ENCODE data around the gene PCNX1. TPM values are rescaled to one million over a fixed set of nuclear protein-coding genes. Genes with fewer than 3 reads are reported as not detected.

Gene PCNX1
- total and polyA plus RNA-seq, 9 of the 15 experiments (the other 6 are each of a cell fraction or from before 2014, with no cell fraction given) = 0.30 to 4.5 (median 2.3) TPM

DNA sequence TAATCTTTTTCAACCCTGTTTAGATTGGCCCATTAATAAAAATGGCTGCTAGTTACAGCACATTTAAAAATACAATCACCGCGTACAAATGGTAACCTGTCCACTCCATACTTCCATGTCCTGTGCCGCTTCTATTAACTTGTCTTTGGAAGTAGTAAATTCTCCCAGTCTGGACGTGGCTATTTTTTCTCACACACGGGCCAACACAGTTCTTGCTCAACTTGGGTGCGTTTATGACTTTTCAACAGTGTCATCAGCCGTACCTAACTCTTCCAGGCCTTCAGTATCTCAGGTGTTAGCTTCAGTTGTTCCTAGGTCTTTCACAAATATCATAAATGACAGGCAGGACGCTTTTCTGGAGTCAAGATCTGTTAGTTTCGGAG, 475 bp upstream of the PCNX1 start:
- no peaks in the 10 kb centered on the region for H3K36me3 ChIP-seq (ENCODE audit: control insufficient read depth, insufficient read depth, low read length)
- no peaks in the 10 kb centered on the region for H3K79me2 ChIP-seq (ENCODE audit: control insufficient read depth, insufficient read depth, low read length)
- peak overlapping the region; percentile 71 for H3K4me2 ChIP-seq (ENCODE audit: insufficient read depth, low read length)
- CTCF ChIA-PET (ENCODE audit: low intra/inter-chr PET ratio) = no interaction called here
- peaks cover 2 to 14% of the 10 kb centered on the region in 2 experiments; a peak in 3 of 5 replicates for H3K4me1 ChIP-seq (replicated peaks in 1 of 2; ENCODE audit: control insufficient read depth in 2 of 2, insufficient read depth in 2 of 2, low read length in 2 of 2)
- H3K9ac ChIP-seq (ENCODE audit: insufficient read depth in 1 of 2, low read depth in 2 of 2, low read length in 2 of 2) = peak overlapping the region; percentile 64 to 77
- H3K4me3 ChIP-seq = peak overlapping the region; percentile 55
- POLR2A ChIA-PET = no interaction called here
- no peaks in the 10 kb centered on the region for H3K9me1 ChIP-seq (ENCODE audit: control insufficient read depth, insufficient read depth, low read length)
- intact Hi-C loops (cut with micrococcal nuclease) (loop anchor here (5.0 kb wide), 1 partner anchor 51 kb away; no protein-coding TSS in a partner anchor), in situ Hi-C loops (cut with MboI) (no loop called here)
- H3K27me3 ChIP-seq (ENCODE audit: control insufficient read depth in 2 of 2, insufficient read depth in 2 of 2, low read length in 2 of 2) = no peaks in the 10 kb centered on the region
- no peaks in the 10 kb centered on the region for H3K9me3 ChIP-seq (replicated peaks; ENCODE audit: control insufficient read depth, insufficient read depth, low read depth, low read length)
- WGBS (ENCODE audit: insufficient coverage, low coverage, missing lambda C conversion rate) = 15% methylated on average over 9 of the region's 9 CpGs
- peak in 1 of 4 experiments; percentile 3 for DNase-seq (ENCODE audit: extremely low read depth in 1 of 4, low spot score in 3 of 4)
- H2AFZ ChIP-seq (ENCODE audit: low read depth, low read length) = peak overlapping the region; percentile 86
- FAIRE-seq = peak; percentile 52
- no peak overlapping the region for H3K27ac ChIP-seq (ENCODE audit: extremely low read depth, low read depth, low read length)
- TSS peak; percentile 65 for BruUV-seq (replicated peaks)
- H4K20me1 ChIP-seq (replicated peaks; ENCODE audit: control insufficient read depth, insufficient read depth, low read length) = no peaks in the 10 kb centered on the region
- peak; percentile 24 for ATAC-seq
- TF ChIP-seq SREBF1 (IDR thresholded peaks at IDR 0.05; ENCODE audit: borderline replicate concordance, low read depth, low read length) (no peak), BDP1 (IDR thresholded peaks at IDR 0.05; ENCODE audit: insufficient read depth, insufficient read length) (no peak), EHMT2 (IDR thresholded peaks at IDR 0.05) (no peak), ZNF561 (CRISPR knock-in tag; conservative IDR thresholded peaks at IDR 0.05) (no peak), E2F3 (CRISPR knock-in tag; IDR thresholded peaks at IDR 0.05) (no peak), THRB (CRISPR knock-in tag; conservative IDR thresholded peaks at IDR 0.05) (no peak), SOX6 (IDR thresholded peaks at IDR 0.05) (no peak), POLR3G (IDR thresholded peaks at IDR 0.05; ENCODE audit: extremely low read depth, insufficient read length, insufficient replicate concordance) (no peak), ZNF239 (CRISPR knock-in tag; IDR thresholded peaks at IDR 0.05) (no peak), CEBPZ (IDR thresholded peaks at IDR 0.05; ENCODE audit: borderline replicate concordance, low read depth, low read length) (no peak), NCOA2 (IDR thresholded peaks at IDR 0.05; ENCODE audit: partially characterized antibody in 2 of 2) (no peak), NR4A1 (CRISPR knock-in tag; IDR thresholded peaks at IDR 0.05) (no peak), NR4A1 (tag; IDR thresholded peaks at IDR 0.05) (no peak)
- TF ChIP-seq, protein P1, sequence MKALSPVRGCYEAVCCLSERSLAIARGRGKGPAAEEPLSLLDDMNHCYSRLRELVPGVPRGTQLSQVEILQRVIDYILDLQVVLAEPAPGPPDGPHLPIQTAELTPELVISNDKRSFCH (CRISPR knock-in tag; IDR thresholded peaks at IDR 0.05) = no peak
- TF ChIP-seq, protein P1 (tag; IDR thresholded peaks at IDR 0.05) = no peak
- TF ChIP-seq, protein P2, sequence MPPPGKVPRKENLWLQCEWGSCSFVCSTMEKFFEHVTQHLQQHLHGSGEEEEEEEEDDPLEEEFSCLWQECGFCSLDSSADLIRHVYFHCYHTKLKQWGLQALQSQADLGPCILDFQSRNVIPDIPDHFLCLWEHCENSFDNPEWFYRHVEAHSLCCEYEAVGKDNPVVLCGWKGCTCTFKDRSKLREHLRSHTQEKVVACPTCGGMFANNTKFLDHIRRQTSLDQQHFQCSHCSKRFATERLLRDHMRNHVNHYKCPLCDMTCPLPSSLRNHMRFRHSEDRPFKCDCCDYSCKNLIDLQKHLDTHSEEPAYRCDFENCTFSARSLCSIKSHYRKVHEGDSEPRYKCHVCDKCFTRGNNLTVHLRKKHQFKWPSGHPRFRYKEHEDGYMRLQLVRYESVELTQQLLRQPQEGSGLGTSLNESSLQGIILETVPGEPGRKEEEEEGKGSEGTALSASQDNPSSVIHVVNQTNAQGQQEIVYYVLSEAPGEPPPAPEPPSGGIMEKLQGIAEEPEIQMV (tag; conservative IDR thresholded peaks at IDR 0.05; ENCODE audit: low read depth) = no peak
